Neural cell (in vitro differentiated cells): ENCODE measurements around the gene SEC63. TPM values are rescaled to one million over a fixed set of nuclear protein-coding genes. Genes with fewer than 3 reads are reported as not detected.

Experiments used
- H2AFZ ChIP-seq: fragments of 200-600, 300-800 bp; sonication (generic), shearing (Covaris generic); 2 replicates; pipeline ENCODE4 v1.6.0; 2014; ENCODE audit warnings: low read depth, mild to moderate bottlenecking, antibody characterized with exemption, low read length, moderate library complexity
- H3F3A ChIP-seq: fragments of 200-600 bp; shearing (Covaris generic); 2 replicates; pipeline ENCODE4 v1.6.1; 2016; ENCODE audit warnings: mild to moderate bottlenecking, moderate library complexity, mixed read lengths, antibody characterized with exemption, low read length; ENCODE audit not compliant: insufficient read depth, poor library complexity, severe bottlenecking
- H3K27ac ChIP-seq: fragments of 200-600, 300-800 bp; sonication (generic), shearing (Covaris generic); 2 replicates; pipeline ENCODE4 v1.5.1; 2014; ENCODE audit warnings: mild to moderate bottlenecking, low read length, moderate library complexity
- H3K27me3 ChIP-seq: fragments of 300-800, 200-600 bp; sonication (generic), shearing (Covaris generic); 2 replicates; pipeline ENCODE4 v1.6.0; 2014; ENCODE audit warnings: mild to moderate bottlenecking, low read depth, low read length, moderate library complexity; ENCODE audit not compliant: insufficient read depth
- H3K36me3 ChIP-seq: fragments of 300-800, 200-600 bp; sonication (generic), shearing (Covaris generic); 2 replicates; pipeline ENCODE4 v1.5.1; 2014; ENCODE audit warnings: mild to moderate bottlenecking, antibody characterized with exemption, low read length, moderate library complexity; ENCODE audit not compliant: insufficient read depth
- H3K4me2 ChIP-seq: fragments of 300-800, 200-600 bp; sonication (generic), shearing (Covaris generic); 2 replicates; pipeline ENCODE4 v1.6.0; 2014; ENCODE audit warnings: mild to moderate bottlenecking, low read length
- H3K4me3 ChIP-seq: fragments of 300-800, 200-600 bp; sonication (generic), shearing (Covaris generic); 2 replicates; pipeline ENCODE4 v1.5.1; 2014; ENCODE audit warnings: mild to moderate bottlenecking, low read length, moderate library complexity
- H3K79me2 ChIP-seq: fragments of 200-600 bp; shearing (Covaris generic); replicated peaks from 2 replicates; pipeline ENCODE4 v1.6.0; 2014; ENCODE audit warnings: mild to moderate bottlenecking, low read length, moderate library complexity; ENCODE audit not compliant: insufficient read depth
- H3K9ac ChIP-seq: fragments of 300-800, 200-600 bp; sonication (generic), shearing (Covaris generic); 2 replicates; pipeline ENCODE4 v1.6.1; 2016; ENCODE audit warnings: mild to moderate bottlenecking, low read length, mixed read lengths
- H3K9me2 ChIP-seq: fragments of 200-600 bp; shearing (Covaris generic); 2 replicates; pipeline ENCODE4 v1.6.1; 2016; ENCODE audit warnings: mild to moderate bottlenecking, low read length, mixed read lengths; ENCODE audit not compliant: insufficient read depth
- H3K9me3 ChIP-seq: fragments of 200-600, 300-800 bp; sonication (generic), shearing (Covaris generic); 2 replicates; pipeline ENCODE4 v1.6.1; 2016; ENCODE audit warnings: mild to moderate bottlenecking, mixed run types, low read length, moderate library complexity, mixed read lengths
- H4K20me1 ChIP-seq: fragments of 200-600 bp; shearing (Covaris generic); 2 replicates; pipeline ENCODE4 v1.6.1; 2016; ENCODE audit warnings: mild to moderate bottlenecking, mixed run types; ENCODE audit not compliant: insufficient read depth
- CTCF ChIP-seq: fragments of 450-650 bp; IDR thresholded peaks from 2 replicates; pipeline ENCODE4 v1.5.1; 2014; ENCODE audit warnings: antibody characterized with exemption, mild to moderate bottlenecking, moderate library complexity; ENCODE audit not compliant: poor library complexity, severe bottlenecking
- EP300 ChIP-seq: fragments of 450-650 bp; conservative IDR thresholded peaks from 2 replicates; pipeline ENCODE4 v1.6.1; 2014; ENCODE audit warnings: antibody characterized with exemption, mild to moderate bottlenecking, moderate library complexity; ENCODE audit not compliant: poor library complexity, severe bottlenecking
- EZH2 ChIP-seq: fragments of 200-600, 300-800 bp; shearing (Covaris generic), sonication (generic); IDR thresholded peaks from 2 replicates; pipeline ENCODE4 v1.6.1; 2014; ENCODE audit warnings: antibody characterized with exemption, low read length, borderline replicate concordance, mild to moderate bottlenecking; ENCODE audit not compliant: insufficient read depth, poor library complexity, severe bottlenecking
- MXI1 ChIP-seq: fragments of 450-650 bp; conservative IDR thresholded peaks from 2 replicates; pipeline ENCODE4 v1.6.1; 2014; ENCODE audit warnings: antibody characterized with exemption, mild to moderate bottlenecking; ENCODE audit not compliant: poor library complexity, severe bottlenecking
- POLR2AphosphoS5 ChIP-seq: IDR thresholded peaks from 2 replicates; pipeline ENCODE4 v1.6.1; 2012
- RAD21 ChIP-seq: fragments of 450-650 bp; conservative IDR thresholded peaks from 2 replicates; pipeline ENCODE4 v1.6.1; 2014; ENCODE audit warnings: antibody characterized with exemption, mild to moderate bottlenecking, moderate library complexity
- REST ChIP-seq: IDR thresholded peaks from 2 replicates; pipeline ENCODE4 v1.6.1; 2012; ENCODE audit warnings: borderline replicate concordance
- SMC3 ChIP-seq: fragments of 450-650 bp; conservative IDR thresholded peaks from 2 replicates; pipeline ENCODE4 v1.6.1; 2014; ENCODE audit warnings: antibody characterized with exemption, mild to moderate bottlenecking, moderate library complexity; ENCODE audit not compliant: poor library complexity
- TAF1 ChIP-seq: IDR thresholded peaks from 2 replicates; pipeline ENCODE4 v1.6.1; 2012; ENCODE audit warnings: low read depth
- polyA plus RNA-seq: library from polyadenylated mRNA; depleted of rRNA; stranded (reverse); fragments of >200 nt; gene quantifications from 2 replicates; pipeline ENCODE4 v1.2.3, GENCODE V29; 2014

Gene SEC63
- polyA plus RNA-seq, 1 donor from 2014 or later, result 34.8 TPM

- H3K4me3 ChIP-seq, result peak overlapping the region; percentile 96
- peak; percentile 26 for TF ChIP-seq REST
- TF ChIP-seq SMC3, result peak; percentile 6
- peak; percentile 30 for TF ChIP-seq TAF1
- no peak for TF ChIP-seq EZH2
- no peak for TF ChIP-seq MXI1
- TF ChIP-seq POLR2AphosphoS5, result peak; percentile 54
- TF ChIP-seq CTCF, result peak; percentile 20
- no peak for TF ChIP-seq EP300
- peak overlapping the region; percentile 88 for H2AFZ ChIP-seq
- no peaks in the 10 kb centered on the region for H4K20me1 ChIP-seq
- H3K36me3 ChIP-seq, result no peaks in the 10 kb centered on the region
- no peaks in the 10 kb centered on the region for H3K9me3 ChIP-seq
- H3K4me2 ChIP-seq, result peak overlapping the region; percentile 90
- no peaks in the 10 kb centered on the region for H3K9me2 ChIP-seq
- no peaks in the 10 kb centered on the region for H3K27me3 ChIP-seq
- H3K27ac ChIP-seq, result peak overlapping the region; percentile 87
- H3K9ac ChIP-seq, result peak overlapping the region; percentile 91
- peaks cover 42% of the 10 kb centered on the region for H3K79me2 ChIP-seq
- no peaks in the 10 kb centered on the region for H3F3A ChIP-seq
Measured at GRCh38 chr6:107957308-107957908, 600 bp downstream of the SEC63 start.

GRCh38 chr6:107956586-107957307 is 1.3 kb downstream of the SEC63 start:
- H3K9ac ChIP-seq, result peak overlapping the region; percentile 91
- no peak for TF ChIP-seq EP300
- TF ChIP-seq MXI1, result no peak
- TF ChIP-seq SMC3, result no peak
- TF ChIP-seq CTCF, result no peak
- TF ChIP-seq TAF1, result no peak
- no peak for TF ChIP-seq POLR2AphosphoS5
- TF ChIP-seq REST, result no peak
- TF ChIP-seq RAD21, result no peak
- TF ChIP-seq EZH2, result no peak
- peak overlapping the region; percentile 96 for H3K4me3 ChIP-seq
- H3K4me2 ChIP-seq, result peak overlapping the region; percentile 90
- no peaks in the 10 kb centered on the region for H3K36me3 ChIP-seq
- no peaks in the 10 kb centered on the region for H4K20me1 ChIP-seq
- H3K27me3 ChIP-seq, result no peaks in the 10 kb centered on the region
- no peaks in the 10 kb centered on the region for H3K9me2 ChIP-seq
- peak overlapping the region; percentile 88 for H2AFZ ChIP-seq
- H3F3A ChIP-seq, result no peaks in the 10 kb centered on the region
- no peaks in the 10 kb centered on the region for H3K9me3 ChIP-seq
- H3K79me2 ChIP-seq, result peaks cover 49% of the 10 kb centered on the region
- H3K27ac ChIP-seq, result peak overlapping the region; percentile 87
